HG03521 (cell line): ENCODE measurements around the gene ZNF275.
"Not testable (repeated sequence)": the region's sequence is repeated elsewhere in the genome, so short reads cannot be mapped to it uniquely, and the experiment has no call there.

Source experiments
- ATAC-seq: cut with Tn5 transposase; IDR thresholded peaks from one replicate; pipeline ENCODE4 v1.9.1; 2021; ENCODE audit warnings: mild to moderate bottlenecking, moderate library complexity; ENCODE audit not compliant: unreplicated experiment

ZNF275 gene

DNA sequence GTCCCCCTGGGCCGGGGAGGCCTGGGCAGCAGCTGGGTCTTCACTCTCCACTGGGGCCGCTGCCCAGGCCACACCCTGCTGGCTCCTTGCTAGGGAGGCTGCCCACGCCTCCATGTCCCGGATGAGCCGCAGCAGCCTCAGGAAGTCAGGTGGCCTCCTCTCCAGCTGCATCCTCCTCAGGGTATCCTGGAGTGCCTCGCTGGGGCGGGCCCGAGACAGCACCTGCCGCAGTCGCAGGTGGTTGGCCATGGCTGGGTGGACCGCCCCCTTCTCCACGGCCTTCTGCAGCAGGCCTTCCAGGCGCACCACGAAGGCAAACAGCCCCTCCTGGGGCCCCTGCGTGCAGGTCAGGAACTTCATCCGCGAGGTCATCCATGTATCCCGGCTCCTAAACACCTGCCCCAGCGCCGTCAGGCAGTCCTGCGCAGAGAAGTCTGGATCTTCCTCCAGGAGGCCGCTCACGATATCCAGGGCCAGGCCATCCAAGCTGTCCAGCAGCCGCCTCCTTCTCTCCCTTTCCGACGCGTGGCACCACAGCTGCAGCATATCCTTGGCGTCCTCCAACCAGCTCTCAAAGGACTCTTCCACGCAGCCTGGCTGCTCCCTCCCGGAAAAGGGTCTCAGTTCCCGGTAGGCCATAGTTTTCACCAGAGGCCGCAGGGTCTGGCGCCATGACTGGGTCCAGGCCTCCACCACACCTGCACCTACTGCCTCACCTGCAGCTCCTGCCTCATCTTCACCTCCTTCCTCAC is 14.5 kb upstream of the ZNF275 start:
- ATAC-seq, result no peak

DNA sequence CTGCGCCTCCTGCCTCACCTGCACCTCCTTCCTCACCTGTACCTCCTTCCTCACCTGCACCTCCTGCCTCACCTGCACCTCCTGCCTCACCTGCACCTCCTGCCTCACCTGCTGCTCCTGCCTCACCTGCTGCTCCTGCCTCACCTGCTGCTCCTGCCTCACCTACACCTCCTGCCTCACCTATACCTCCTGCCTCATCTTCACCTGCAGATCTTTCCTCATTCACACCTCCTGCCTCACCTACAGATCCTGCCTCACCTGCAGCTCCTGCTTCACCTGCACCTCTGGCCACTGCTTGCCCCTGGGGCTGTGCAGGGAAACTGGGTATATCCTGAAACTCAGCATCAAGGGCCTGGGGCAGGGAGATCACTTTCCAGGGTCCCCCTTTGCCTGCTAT is 13.9 kb upstream of the ZNF275 start:
- ATAC-seq, result not testable (repeated sequence)

DNA sequence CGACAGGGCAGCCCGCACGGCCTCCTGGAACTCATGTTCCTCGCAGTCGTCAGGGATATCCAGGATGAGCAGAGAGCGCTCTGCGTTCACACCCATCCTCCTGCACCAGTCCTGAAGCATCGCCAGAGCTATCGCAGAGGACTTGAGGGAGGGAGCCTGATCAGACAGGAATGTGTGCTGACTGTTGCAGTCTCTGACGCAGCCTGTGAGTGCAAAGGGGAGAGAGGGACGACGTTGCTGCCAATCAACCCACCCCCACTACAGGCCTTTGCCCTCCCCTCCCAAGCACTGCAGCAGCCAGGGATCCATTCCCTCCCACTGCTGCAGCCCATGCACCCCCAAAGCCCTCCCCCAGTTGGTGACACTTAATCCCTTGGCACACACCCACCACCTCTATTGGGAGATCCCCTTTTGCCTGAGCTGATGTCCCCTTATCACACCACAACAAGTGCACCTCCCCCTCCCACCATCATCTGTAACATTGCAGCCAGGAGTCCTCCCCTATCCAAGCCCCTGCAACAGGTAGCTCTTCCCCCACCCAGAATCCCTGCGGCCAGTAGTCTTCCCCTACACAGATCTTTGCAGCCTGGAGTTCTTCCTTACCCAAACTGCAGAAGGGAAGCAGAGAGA is 13.3 kb upstream of the ZNF275 start:
- no peak for ATAC-seq

DNA sequence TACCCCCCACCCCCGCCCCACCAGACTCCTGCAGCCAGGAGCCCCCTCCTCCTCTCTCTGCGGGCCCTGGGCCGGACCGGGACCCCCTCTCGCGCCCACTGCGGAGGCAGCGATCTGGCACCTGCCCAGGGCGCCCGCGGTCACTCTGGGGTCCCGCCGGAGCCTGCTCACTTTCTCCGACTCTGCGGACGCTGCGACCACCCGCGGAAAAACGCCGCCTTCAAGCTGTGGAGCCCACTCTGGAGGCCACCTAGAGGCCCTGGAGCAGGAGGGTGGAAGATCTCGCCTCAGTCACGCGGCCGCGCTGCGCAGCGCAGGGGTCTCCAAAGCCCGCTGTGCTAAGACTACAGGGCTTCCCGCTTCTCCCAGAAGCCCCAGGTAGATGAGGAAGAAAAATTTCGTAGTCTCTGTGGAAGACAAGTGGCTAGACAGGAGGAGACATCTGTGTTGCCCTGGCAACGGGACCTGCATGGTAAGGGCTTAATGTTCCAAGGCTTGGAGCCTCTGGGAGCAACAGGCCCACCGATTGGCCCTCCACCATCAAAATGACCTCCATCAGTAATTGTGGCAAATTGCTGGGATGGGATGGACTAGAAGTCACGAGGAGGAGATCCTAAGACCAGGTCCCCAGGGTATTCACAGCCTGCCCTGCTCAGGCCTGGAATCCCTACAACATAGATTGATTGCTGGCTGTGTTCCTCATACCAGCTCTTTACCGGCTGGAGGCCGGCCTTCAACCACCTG is 12.4 kb upstream of the ZNF275 start, which contains the start of gene PNMA6F:
Gene PNMA6F (minus strand): TSS at position 387 of the 744 bp plus-strand sequence. CDS start 1,093 bp downstream, outside the sequence.
- no peak for ATAC-seq

DNA sequence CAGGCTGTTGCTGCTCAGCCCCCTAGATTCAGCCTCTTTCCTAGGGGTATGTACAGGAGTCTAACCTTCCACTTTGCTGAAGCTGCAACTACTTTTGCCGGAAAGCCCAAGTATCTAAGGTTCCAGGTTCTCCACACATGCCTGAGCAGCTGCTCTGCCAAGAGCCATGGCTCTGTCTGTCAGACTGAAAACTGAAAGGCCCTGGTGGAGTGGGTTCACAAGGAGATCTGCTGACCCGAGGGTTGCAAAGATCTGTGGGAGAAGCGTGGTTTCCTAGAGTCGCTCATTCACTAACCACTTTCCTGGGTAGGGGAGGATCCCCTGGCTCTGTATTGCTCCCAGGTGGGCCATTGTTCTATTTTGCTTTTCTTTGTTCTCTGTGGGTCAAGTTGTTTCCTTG is 6.4 kb upstream of the ZNF275 start:
- ATAC-seq, result no peak

DNA sequence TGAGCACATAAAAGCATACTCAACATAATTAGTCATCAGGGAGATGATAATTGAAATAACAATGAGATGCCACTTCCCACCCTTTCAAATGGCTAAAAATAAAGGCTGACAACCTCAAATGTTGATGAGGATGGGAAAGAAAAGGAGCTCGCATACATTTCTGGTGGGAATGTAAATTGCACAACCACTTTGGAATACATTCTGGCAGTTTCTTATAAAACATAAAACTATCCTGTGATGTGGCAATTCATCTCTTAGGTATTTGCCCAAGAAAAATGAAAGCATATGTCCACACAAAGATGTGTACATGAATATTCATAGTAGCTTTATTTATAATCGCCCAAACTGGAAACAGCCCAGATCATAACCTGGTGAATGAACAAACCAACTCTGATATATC is 687 bp upstream of the ZNF275 start:
- ATAC-seq, result no peak

DNA sequence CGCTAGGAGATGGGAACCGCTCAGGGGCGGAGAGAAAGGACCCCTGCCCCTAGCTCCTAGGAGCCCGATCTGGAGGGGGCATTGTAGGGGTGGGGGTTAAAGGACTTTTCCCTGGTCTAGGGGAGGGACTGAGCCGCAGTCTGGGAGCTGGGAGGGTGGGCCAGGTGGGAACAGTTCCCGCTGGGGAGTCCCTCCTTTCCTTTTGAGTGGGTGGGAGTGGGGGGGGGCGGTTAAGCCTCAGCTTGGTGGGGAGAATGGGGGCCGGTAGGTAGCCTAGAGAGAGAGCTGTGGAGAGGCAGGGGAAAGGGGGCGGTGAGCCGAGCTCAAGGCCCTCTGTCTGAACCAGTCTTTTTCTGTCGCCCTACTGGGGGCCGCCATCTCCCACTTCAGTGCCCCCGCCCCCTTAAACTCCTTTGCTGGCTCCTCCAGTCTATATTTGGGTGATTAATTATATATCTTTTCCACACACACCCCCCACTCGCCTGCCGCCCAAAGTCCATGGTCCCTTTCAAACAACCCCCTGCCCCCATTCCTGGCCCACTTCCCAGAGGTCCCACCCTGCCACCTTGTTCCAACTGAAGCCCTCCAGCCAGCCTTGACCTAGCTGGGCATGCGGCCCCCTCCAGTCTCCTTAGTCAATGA is 822 bp downstream of the ZNF275 start:
- no peak for ATAC-seq

DNA sequence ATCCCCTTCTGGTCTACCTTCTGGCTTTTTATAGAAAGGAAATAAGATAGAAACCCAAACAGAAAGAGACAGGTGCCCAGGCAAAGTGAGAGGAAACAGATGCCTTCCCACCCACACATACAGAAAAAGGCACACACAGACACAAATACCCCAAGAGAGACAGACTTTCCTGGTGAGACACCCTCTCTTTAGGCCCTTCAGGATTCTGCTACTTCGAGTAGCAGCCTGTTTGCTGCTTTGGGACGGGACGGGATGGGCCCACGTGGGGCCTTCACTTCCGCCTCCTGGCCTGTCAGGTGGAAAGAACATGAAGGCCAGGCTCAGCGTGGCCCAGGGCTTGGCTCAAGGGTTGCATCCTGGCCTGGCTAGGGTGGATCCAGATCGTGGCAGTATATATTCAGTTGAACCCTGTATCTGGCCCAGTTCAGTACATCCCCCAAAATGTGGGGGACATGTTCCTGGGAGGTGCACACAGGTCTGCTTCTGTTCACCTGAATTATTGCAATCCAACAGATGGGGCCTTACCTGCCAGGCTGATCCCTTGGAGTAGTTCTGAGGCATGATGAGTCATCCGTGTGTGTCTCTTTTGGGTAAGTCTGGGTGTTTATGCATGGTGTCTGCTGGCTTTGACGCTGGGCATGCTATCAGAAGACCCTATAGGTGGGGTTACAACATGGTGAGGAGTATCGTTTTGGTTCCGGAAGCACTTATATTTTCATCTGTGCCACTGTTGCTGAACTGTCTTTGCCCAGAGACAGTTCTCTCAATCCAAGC is 2.4 kb downstream of the ZNF275 start:
- ATAC-seq, result no peak

DNA sequence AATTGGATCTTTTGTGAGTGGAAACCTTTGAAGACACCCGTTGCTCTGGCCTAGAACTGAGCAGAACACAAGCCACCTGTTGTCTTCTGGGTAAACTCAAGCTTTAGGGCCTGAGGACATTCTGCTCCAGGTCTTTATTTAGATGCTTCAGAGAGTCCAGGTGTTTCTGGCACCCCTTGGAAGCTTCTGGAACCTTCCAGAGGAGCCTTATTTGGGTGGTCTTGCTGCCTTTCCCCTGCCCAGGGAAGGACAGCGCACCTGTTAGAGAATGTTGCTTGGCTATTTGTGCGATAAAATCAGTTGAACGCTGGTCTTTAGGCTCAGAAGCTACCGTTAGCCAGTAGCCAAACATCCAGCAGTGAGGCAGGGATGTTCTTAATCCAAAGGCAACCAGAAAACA is 3.0 kb downstream of the ZNF275 start:
- no peak for ATAC-seq

DNA sequence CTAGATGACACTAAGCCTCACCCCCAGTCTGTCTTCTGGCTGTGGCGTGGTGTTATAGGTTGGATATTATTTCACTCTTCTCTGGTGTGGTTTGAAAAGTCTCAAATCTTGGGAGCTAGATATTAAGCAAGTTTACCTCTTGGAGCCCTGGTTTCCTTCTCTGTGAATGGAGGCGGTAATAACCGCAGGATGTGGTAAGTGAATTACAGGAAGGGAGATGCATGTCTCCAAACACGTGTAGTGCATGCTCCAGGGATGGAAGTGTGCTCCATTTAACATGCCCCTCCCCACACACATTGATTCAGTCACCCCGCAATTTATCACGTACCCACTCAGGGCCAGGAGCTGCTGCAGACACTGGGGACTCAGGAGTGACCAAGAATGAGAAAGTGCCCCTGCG is 4.9 kb downstream of the ZNF275 start:
- ATAC-seq, result no peak

DNA sequence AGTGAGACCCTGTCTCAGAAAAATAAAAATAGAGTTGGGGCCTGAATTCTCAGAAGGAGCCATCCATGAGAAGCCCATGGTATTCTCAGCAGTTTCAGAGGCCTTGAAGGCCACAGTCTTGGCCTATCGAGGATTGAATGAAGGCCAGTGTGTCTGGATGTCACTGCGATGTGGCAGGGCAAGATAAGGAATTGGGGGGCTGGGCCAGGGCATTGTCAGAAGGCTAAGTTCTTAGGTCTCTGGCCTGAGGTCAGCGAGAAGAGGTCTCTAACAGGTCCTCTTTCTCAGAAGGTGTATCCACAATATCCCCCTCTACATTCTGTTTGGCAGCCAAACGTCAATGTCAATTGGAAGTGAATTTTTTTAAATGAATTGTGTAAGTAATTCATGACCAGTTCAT is 5.7 kb downstream of the ZNF275 start:
- no peak for ATAC-seq

DNA sequence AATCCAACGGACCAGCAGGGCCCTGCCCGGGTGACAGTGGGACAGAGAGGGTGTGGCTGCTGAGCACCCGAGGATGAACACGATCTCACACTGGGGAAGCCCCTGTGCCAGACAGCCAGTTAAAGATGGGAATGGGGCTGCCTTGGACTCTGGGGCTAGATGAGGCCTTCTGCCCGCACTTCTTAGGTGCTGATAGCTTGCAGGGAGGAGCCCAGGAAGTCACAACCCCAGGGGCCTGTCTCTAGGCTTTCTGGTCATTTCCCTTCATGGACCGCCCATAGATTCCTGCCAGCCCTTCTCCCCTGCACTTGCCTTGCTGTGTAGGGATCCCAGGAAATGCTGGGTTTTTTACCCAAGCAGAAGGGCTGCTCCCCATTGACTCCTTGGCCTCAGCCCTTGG is 6.2 kb downstream of the ZNF275 start:
- ATAC-seq, result no peak

DNA sequence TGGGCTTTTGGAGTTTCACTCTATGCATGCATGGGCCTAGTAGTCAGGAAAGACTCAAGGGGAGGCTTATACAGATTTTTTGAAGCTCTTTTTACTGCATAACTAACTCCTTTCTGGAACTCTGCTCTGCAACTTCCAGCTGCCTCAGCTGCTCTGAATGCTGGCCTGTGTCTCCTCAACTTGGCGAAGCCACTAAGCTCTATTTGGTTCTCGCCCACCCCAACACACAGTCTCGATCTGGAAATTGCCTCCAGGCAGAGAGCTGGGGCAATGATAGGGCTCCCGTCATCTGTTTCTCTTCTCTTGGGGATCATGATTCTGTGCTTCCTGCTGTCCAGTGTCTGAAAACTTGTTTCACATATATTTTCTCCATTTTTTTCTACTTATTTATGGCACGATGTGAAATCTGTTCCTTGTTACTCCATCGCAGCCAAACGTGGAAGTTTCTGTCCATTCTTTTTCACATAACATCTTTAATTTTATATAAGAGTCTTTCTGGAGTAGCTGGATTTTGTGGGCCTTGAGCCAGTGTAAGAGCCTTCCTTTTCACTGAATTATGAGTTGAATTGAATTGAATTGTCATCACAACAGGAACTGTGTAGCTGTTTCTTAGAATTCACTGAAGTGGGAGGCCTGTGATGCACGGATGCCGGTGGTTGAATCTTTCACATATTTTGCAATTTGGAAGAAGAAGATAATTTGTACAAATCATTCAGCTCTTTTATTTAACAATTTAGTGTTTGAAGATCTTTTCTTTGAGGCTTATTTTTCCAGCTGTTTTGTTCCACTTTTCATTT is 9.0 kb downstream of the ZNF275 start:
- ATAC-seq, result no peak

DNA sequence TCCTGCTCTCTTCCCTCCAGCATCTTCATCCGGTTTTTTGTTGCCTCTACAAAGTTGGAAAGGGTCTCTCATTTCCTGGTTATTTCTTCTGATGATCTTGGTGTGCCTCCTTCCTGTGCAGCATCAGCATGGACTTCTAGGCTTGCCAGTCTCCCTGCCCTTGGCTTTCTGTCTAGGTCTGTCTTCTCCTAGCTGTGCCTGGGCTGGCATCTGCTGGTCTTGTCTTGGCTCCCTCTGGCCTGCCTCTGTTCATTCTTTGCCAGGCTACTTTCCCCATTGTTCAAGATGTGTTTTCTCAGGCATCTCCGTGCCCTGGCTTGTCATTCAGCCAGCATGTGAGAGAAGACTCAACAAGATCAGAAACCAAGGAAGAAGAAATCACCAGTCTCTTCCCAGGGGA is 9.7 kb downstream of the ZNF275 start:
- ATAC-seq, result no peak

DNA sequence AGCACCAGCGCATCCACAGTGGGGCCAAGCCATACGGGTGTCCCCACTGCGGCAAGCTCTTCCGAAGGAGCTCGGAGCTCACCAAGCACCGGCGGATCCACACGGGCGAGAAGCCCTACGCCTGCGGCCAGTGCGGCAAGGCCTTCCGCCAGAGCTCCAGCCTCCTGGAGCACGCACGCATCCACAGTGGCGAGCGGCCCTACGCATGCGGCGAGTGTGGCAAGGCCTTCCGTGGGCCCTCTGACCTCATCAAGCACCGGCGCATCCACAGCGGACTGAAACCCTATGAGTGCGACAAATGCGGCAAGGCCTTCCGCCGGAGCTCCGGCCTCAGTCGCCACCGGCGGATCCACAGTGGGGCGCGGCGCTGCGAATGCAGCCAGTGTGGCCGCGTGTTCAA is 13.6 kb downstream of the ZNF275 start:
- ATAC-seq, result no peak

DNA sequence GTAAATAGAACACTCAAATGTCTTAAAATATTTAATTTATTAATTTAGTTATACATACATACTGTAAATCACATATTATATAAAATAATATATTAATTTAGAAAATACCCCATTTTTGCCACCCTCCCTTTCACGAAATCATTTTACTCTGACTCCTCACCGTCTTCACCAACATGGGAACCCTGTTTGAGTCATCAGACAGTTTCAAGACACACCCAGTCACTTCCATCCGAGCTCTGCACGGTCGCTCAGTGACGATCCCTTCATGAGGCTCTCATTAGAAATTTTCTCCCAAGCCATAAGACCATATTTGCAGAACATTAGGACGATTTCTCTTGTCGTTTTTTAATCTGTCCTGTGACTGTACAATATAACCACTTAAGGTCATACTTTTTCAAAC is 14.5 kb downstream of the ZNF275 start:
- ATAC-seq, result no peak

DNA sequence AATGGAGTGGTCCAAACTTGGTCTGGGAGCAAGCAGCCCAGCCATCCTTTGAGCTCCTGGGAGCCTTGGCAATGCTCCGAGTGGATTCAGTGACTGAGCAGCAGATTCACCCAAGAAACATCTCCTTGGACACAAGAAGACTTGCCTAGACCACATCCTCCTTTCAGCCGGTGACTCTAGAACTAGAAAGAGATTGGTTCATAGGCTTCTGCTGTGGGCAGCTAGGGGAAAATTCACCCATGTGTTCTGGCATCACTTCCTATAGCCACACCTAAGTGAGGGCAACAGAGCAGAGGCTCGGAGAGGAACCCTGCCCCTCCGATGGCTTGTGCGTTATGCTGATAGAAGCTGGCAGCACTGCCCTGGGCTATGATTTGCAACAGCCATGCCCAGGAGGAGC is 16.0 kb downstream of the ZNF275 start:
- ATAC-seq, result no peak

DNA sequence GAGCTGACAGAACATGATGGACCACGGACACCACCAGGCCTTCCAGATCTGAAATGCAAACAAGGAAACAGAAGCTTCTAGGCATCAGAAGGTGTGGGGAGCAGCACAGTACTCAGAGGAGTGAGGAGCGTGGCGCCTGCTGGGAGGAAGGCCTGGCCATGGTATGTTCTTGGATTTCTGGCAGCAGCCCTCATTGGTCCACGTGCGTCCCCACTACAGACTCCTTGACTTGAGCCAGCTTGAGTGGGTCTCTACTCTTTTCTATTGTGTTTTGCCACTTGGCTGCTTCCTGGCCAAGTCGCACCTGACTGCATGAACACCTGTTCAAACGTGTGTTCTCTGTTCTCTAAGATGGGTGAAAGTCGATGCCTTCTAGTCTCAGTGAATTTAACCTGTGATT is 18.0 kb downstream of the ZNF275 start:
- no peak for ATAC-seq

DNA sequence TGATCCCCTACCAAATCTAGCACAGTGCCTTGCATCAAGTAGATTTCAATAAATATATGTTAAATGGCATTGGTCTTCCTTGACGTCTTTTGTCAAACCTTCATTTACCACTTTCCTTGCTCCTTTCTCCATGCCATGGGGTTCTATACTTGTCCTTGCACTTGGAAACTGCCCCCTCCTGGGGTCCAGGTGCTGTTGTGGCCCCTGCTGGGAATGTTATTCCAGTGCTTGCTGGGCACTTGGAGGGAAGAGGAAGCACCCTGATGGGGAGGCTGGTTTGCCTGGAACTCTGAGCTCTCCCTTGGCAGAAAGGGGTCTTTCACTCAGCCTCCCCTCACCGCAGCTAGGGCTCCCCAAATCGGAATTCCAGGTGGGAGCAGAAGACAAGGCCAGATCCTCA is 18.9 kb downstream of the ZNF275 start:
- ATAC-seq, result no peak

DNA sequence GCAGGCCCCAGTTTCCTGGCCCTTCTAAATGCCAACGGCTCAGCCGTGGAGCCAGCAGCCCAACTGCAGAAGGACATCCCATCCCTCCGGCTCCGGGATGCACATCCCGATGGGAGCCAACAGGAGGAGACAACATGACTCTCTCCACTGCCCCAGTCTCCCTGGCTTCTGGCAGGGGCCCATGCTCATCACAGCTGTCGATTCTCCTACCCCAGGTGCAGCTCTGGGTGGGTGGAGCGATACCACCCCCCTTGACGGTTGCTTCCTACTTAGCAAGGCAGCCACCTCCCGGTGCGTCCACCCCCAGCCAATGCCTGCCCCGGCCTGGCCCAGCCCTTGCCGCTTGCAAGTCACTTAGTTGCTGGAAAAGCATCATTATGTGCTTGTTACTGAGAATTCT is 19.5 kb downstream of the ZNF275 start:
- no peak for ATAC-seq
